Posterior vena cava (tissue), 2 donors: ENCODE data around the gene DBN1. TPM values are rescaled to one million over a fixed set of nuclear protein-coding genes. Genes with fewer than 3 reads are reported as not detected.
A peak's percentile ranks its signal among the peaks of the same experiment; 100 is the strongest.

Experiments used
- DNase-seq: peaks from one replicate; pipeline ENCODE4 v3.0.0-alpha.2; 2020; ENCODE audit warnings: low spot score
- intact Hi-C, 2 donors: fragments of 100-400 bp; cut with DNase I; formaldehyde crosslinking; loops; one replicate each; pipeline versions ENCODE4 v1.14.1 to v1.14.2; 2022 to 2023
- total RNA-seq, 2 donors: library from RNA; stranded (reverse); fragmentation: NEBNext Ultra II Directional; extraction: Animal tissue kit (Norgen Biotek cat#: 25700); gene quantifications; one replicate each; pipeline ENCODE4 v1.2.1, GENCODE V29; 2021
- donor health status: DM: yes; HTN: yes; CAD: no.
- donor health status: DM: yes; HTN: yes; CAD: no.

Gene DBN1
- total RNA-seq, 2 donors from 2014 or later, result 94.9 to 121 TPM

GRCh38 chr5:177439518-177440053 lies 33.8 kb downstream of the DBN1 start:
- intact Hi-C loops, result no loop called here
- no peak for DNase-seq

GRCh38 chr5:177438468-177438867 lies 35.0 kb downstream of the DBN1 start:
- DNase-seq, result no peak
- intact Hi-C loops, result no loop called here

- no peak for DNase-seq
- intact Hi-C loops, result no loop called here
Measured at GRCh38 chr5:177437623-177438022, 35.8 kb downstream of the DBN1 start.

GRCh38 chr5:177435847-177436536 lies 37.4 kb downstream of the DBN1 start:
- intact Hi-C loops, result no loop called here
- peak; percentile 76 for DNase-seq

GRCh38 chr5:177434942-177435738 lies 38.3 kb downstream of the DBN1 start:
- intact Hi-C loops, result no loop called here
- DNase-seq, result no peak

GRCh38 chr5:177434437-177434836 lies 39.0 kb downstream of the DBN1 start:
- DNase-seq, result no peak
- intact Hi-C loops, result no loop called here

- intact Hi-C loops, result no loop called here
- peak; percentile 78 for DNase-seq
Measured at GRCh38 chr5:177433658-177434217, 39.7 kb downstream of the DBN1 start.

GRCh38 chr5:177432839-177433657 lies 40.4 kb downstream of the DBN1 start:
- intact Hi-C loops, result no loop called here
- DNase-seq, result no peak

- DNase-seq, result no peak
- intact Hi-C loops, result no loop called here
Measured at GRCh38 chr5:177432143-177432838, 41.1 kb downstream of the DBN1 start.

GRCh38 chr5:177431317-177432142 lies 41.9 kb downstream of the DBN1 start:
- intact Hi-C loops, result no loop called here
- peak; percentile 86 for DNase-seq

- DNase-seq, result no peak
- intact Hi-C loops, result no loop called here
Measured at GRCh38 chr5:177430972-177431316, 42.5 kb downstream of the DBN1 start.

GRCh38 chr5:177430140-177430951 lies 43.1 kb downstream of the DBN1 start:
- DNase-seq, result peak; percentile 71
- intact Hi-C loops, result no loop called here

GRCh38 chr5:177429248-177430040 lies 44.0 kb downstream of the DBN1 start:
- DNase-seq, result peak; percentile 93
- intact Hi-C loops, result no loop called here

GRCh38 chr5:177428574-177429217 lies 44.7 kb downstream of the DBN1 start:
- intact Hi-C loops, result no loop called here
- peak; percentile 67 for DNase-seq

- DNase-seq, result peak; percentile 82
- intact Hi-C loops, result no loop called here
Measured at GRCh38 chr5:177427919-177428573, 45.4 kb downstream of the DBN1 start.
